Kidney capillary endothelial cell (primary cell): Measurements from ENCODE around the gene FRS2.

ENCODE experiments used
- DNase-seq: peaks from one replicate; pipeline ENCODE4 v3.0.0-alpha.2; 2018; ENCODE audit warnings: low spot score

Gene FRS2

GRCh38 chr12:69501154-69501895 lies 31.1 kb downstream of the FRS2 start:
- DNase-seq = no peak

- DNase-seq = no peak
Observed at GRCh38 chr12:69502345-69503081, 32.3 kb downstream of the FRS2 start.

- no peak for DNase-seq
Observed at GRCh38 chr12:69508091-69508490, 37.9 kb downstream of the FRS2 start.

- DNase-seq = no peak
Observed at GRCh38 chr12:69508621-69509020, 38.4 kb downstream of the FRS2 start.

- no peak for DNase-seq
Observed at GRCh38 chr12:69509308-69509736, 39.1 kb downstream of the FRS2 start.

GRCh38 chr12:69509904-69510827 lies 40.0 kb downstream of the FRS2 start:
- no peak for DNase-seq

GRCh38 chr12:69511016-69511415 lies 40.8 kb downstream of the FRS2 start:
- no peak for DNase-seq

GRCh38 chr12:69511469-69512267 lies 41.5 kb downstream of the FRS2 start:
- no peak for DNase-seq

- no peak for DNase-seq
Observed at GRCh38 chr12:69512820-69513219, 42.6 kb downstream of the FRS2 start.

- no peak for DNase-seq
Observed at GRCh38 chr12:69513297-69513696, 43.1 kb downstream of the FRS2 start.

GRCh38 chr12:69514111-69514510 lies 43.9 kb downstream of the FRS2 start:
- no peak for DNase-seq

GRCh38 chr12:69514845-69515244 lies 44.7 kb downstream of the FRS2 start:
- DNase-seq = no peak

- no peak for DNase-seq
Observed at GRCh38 chr12:69515394-69515930, 45.3 kb downstream of the FRS2 start.

GRCh38 chr12:69516950-69517349 lies 46.8 kb downstream of the FRS2 start:
- DNase-seq = no peak

- no peak for DNase-seq
Observed at GRCh38 chr12:69517406-69517805, 47.2 kb downstream of the FRS2 start.

- no peak for DNase-seq
Observed at GRCh38 chr12:69519871-69520270, 49.7 kb downstream of the FRS2 start.

- no peak for DNase-seq
Observed at GRCh38 chr12:69523433-69524330, 53.5 kb downstream of the FRS2 start.

- DNase-seq = no peak
Observed at GRCh38 chr12:69524331-69524630, 54.1 kb downstream of the FRS2 start.

GRCh38 chr12:69524755-69525469 lies 54.7 kb downstream of the FRS2 start:
- no peak for DNase-seq
